Thymus (tissue), 11 donors: ENCODE results near the gene OR51A4. TPM values are rescaled to one million over a fixed set of nuclear protein-coding genes. Genes with fewer than 3 reads are reported as not detected.
"Not testable (repeated sequence)": the region's sequence is repeated elsewhere in the genome, so short reads cannot be mapped to it uniquely, and the experiment has no call there.

ENCODE experiments used
- DNase-seq, 9 donors: peaks; one replicate each; pipeline ENCODE4 v3.0.0-alpha.2; 2013; ENCODE audit warnings: low spot score in 9 of 9, low read depth in 6 of 9, missing footprints in 1 of 9
- H3K27ac ChIP-seq, 2 donors: one replicate each; pipeline ENCODE4 v1.5.1; 2013; ENCODE audit warnings: control low read depth in 1 of 2, low read depth in 1 of 2, low read length in 1 of 2, mild to moderate bottlenecking in 1 of 2, moderate library complexity in 1 of 2
- H3K27me3 ChIP-seq, 2 donors: one replicate each; pipeline ENCODE4 v1.5.1; 2013; ENCODE audit warnings: low read length in 1 of 2; ENCODE audit not compliant: control insufficient read depth in 2 of 2, insufficient read depth in 1 of 2
- H3K36me3 ChIP-seq, 2 donors: one replicate each; pipeline ENCODE4 v1.5.1; 2013; ENCODE audit warnings: low read length in 1 of 2, mild to moderate bottlenecking in 1 of 2, moderate library complexity in 1 of 2; ENCODE audit not compliant: control insufficient read depth in 2 of 2, insufficient read depth in 2 of 2
- H3K4me1 ChIP-seq, 2 donors: one replicate each; pipeline ENCODE4 v1.5.1; 2013; ENCODE audit warnings: low read length in 2 of 2; ENCODE audit not compliant: control insufficient read depth in 2 of 2, insufficient read depth in 2 of 2
- H3K4me3 ChIP-seq, 2 donors: one replicate each; pipeline ENCODE4 v1.5.1; 2013; ENCODE audit warnings: low read length in 2 of 2, control low read depth in 1 of 2, mild to moderate bottlenecking in 1 of 2
- H3K9me3 ChIP-seq, 2 donors: one replicate each; pipeline ENCODE4 v1.5.1; 2013; ENCODE audit warnings: low read length in 1 of 2, mild to moderate bottlenecking in 1 of 2; ENCODE audit not compliant: control insufficient read depth in 2 of 2, insufficient read depth in 1 of 2
- WGBS: extraction: QIAGEN DNeasy Blood & Tissue Kit; methylation state at CpG from one replicate; pipeline ENCODE4 v1.1.7; 2013; 5-methylcytosine and 5-hydroxymethylcytosine counted together
- polyA plus RNA-seq: library from polyadenylated mRNA; stranded (reverse); fragments of 200-250 nt; gene quantifications from one replicate; pipeline ENCODE4 v1.2.3, GENCODE V29; 2013
- total RNA-seq: library from RNA; stranded (reverse); fragments of 120-200 nt; gene quantifications from one replicate; pipeline ENCODE4 v1.2.4, GENCODE V29; 2013
- donor health status: healthy.

The OR51A4 gene
- total and polyA plus RNA-seq, 2 donors = 0.02 TPM; not detected in 1

DNA sequence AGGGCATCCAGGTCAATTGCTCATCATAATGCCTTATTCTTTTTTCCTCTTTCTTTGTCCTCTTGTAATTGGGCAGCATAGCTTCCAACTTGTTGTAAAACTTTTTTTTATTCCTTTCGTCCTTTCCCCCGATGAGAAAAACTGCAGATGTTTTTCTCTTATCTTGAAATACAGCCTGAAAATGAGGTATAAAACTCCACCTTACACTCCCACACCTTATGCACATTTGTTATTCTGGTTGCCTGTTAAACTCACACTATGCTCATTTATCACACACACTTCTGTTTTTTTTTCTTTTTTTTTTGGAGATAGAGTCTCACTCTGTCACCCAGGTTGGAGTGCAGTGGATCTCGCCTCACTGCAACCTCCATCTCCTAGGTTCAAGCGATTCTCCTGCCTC is 10.0 kb upstream of the OR51A4 start:
- DNase-seq = no peak
- Histone ChIP-seq H3K27me3 (no peaks in the 10 kb centered on the region), H3K9me3 (no peaks in the 10 kb centered on the region), H3K4me3 (no peak overlapping the region), H3K27ac (no peak overlapping the region), H3K4me1 (no peaks in the 10 kb centered on the region), H3K36me3 (no peaks in the 10 kb centered on the region)
- 94% methylated on average over 4 of the region's 4 CpGs for WGBS

DNA sequence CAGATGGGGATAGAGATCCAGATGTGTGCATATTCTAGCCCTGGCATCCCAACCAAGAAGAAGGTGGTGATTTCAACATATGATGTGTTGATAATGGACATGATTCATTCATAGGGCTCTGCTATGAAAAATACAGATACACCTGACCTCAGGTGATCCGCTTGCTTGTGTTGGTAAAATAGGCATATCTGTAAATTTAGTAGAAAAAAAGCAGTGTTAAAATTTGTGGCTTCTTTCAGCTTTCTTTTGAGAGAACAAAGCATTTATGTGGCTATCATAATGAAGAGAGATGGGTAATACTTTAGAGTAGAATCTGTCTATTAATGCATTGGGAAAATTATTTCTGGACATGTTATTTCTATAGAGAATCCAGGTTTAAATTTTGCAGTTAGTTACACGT is 8.2 kb upstream of the OR51A4 start, which contains the start of gene OR51A2:
Gene OR51A2, minus strand, starts transcription at position 101 of the 400 bp plus-strand sequence. Its CDS starts 0 bp downstream, at position 101.
- not testable (repeated sequence) for H3K9me3 ChIP-seq, DNase-seq, H3K27me3 ChIP-seq, H3K4me3 ChIP-seq, H3K4me1 ChIP-seq, H3K27ac ChIP-seq, H3K36me3 ChIP-seq
- WGBS = 83% methylated on average over 2 of the region's 2 CpGs

GRCh38 chr11:4936745-4937144 is 10.7 kb downstream of the OR51A4 start:
- Histone ChIP-seq H3K27ac (no peak overlapping the region), H3K27me3 (no peaks in the 10 kb centered on the region), H3K9me3 (no peaks in the 10 kb centered on the region), H3K4me3 (no peak overlapping the region), H3K4me1 (no peaks in the 10 kb centered on the region), H3K36me3 (no peaks in the 10 kb centered on the region)
- WGBS = 93% methylated on average over 3 of the region's 3 CpGs
- no peak for DNase-seq

GRCh38 chr11:4932751-4933150 is 14.7 kb downstream of the OR51A4 start:
- Histone ChIP-seq H3K27me3 (no peaks in the 10 kb centered on the region), H3K27ac (no peak overlapping the region), H3K9me3 (no peaks in the 10 kb centered on the region), H3K36me3 (no peaks in the 10 kb centered on the region), H3K4me1 (no peaks in the 10 kb centered on the region), H3K4me3 (no peak overlapping the region)
- 94% methylated on average over 4 of the region's 4 CpGs for WGBS
- no peak for DNase-seq

- H3K9me3 ChIP-seq = no peaks in the 10 kb centered on the region
- H3K27ac ChIP-seq = no peak overlapping the region
- H3K4me3 ChIP-seq = no peak overlapping the region
- no peaks in the 10 kb centered on the region for H3K27me3 ChIP-seq
- no peaks in the 10 kb centered on the region for H3K36me3 ChIP-seq
- DNase-seq = no peak
- no peaks in the 10 kb centered on the region for H3K4me1 ChIP-seq
Measured at GRCh38 chr11:4926608-4927007, 20.8 kb downstream of the OR51A4 start.

DNA sequence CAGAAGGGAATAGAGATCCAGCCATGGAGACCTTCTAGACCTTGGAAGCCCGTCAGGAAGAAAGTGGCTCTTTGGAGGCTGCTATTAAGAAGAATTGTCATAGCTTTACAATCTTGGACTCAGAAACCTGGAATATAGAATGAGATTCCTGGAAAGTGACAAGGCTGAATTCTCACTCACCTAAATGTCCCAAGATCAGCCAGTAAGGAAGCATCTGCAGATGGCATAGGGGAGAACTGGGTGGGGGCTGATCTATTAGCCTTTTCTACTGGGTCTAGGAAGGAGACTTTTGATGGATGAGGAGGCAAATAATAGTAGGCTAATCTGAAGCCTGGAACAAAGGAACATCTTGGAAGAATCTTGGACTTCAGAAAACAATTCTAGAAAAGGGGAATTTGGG is 23.2 kb downstream of the OR51A4 start, which contains the start of gene OR51G1:
Gene OR51G1, minus strand, starts transcription at position 101 of the 400 bp plus-strand sequence. Its CDS starts 0 bp downstream, at position 101.
- no peak within 1 kb of the TSS for H3K4me3 ChIP-seq
- 92% methylated on average over 1 of the region's 1 CpG for WGBS
- no peaks in the 10 kb centered on the region for H3K36me3 ChIP-seq
- no peak for DNase-seq
- H3K27me3 ChIP-seq = no peaks in the 10 kb centered on the region
- no peaks in the 10 kb centered on the region for H3K9me3 ChIP-seq
- H3K4me1 ChIP-seq = no peaks in the 10 kb centered on the region
- H3K27ac ChIP-seq = no peak within 1 kb of the TSS

DNA sequence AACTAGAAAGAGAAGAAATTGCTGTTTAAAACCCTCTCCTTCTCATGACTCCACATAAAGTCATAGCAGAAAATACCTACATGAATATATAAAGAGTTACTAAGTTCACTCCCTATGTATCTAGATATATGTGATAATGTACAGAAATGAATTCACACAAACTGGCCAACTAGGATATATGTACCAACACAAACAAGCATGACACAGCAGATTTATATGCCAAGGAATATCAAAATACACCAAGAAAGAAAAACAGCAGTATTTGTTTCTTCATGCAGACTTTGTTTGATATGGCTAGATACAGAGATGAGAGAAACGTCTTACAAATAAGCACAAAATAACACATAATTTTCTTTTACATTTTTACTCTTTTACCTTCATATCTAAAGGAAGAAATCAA is 25.1 kb downstream of the OR51A4 start:
- WGBS = 83% methylated on average over 1 of the region's 1 CpG
- Histone ChIP-seq H3K36me3 (no peaks in the 10 kb centered on the region), H3K27ac (no peak overlapping the region), H3K27me3 (no peaks in the 10 kb centered on the region), H3K4me3 (no peak overlapping the region), H3K9me3 (no peaks in the 10 kb centered on the region), H3K4me1 (no peaks in the 10 kb centered on the region)
- DNase-seq = no peak

- no peak overlapping the region for H3K27ac ChIP-seq
- no peaks in the 10 kb centered on the region for H3K9me3 ChIP-seq
- no peak overlapping the region for H3K4me3 ChIP-seq
- DNase-seq = no peak
- H3K36me3 ChIP-seq = no peaks in the 10 kb centered on the region
- H3K4me1 ChIP-seq = no peaks in the 10 kb centered on the region
- 83% methylated on average over 1 of the region's 1 CpG for WGBS
- H3K27me3 ChIP-seq = no peaks in the 10 kb centered on the region
Measured at GRCh38 chr11:4921796-4922195, 25.6 kb downstream of the OR51A4 start.

GRCh38 chr11:4919250-4919649 is 28.2 kb downstream of the OR51A4 start, which contains the start of gene OR51G2:
TSS of gene OR51G2 (minus strand) at chr11:4919350. CDS start at chr11:4915663, 3,687 bp downstream.
- no peaks in the 10 kb centered on the region for H3K27me3 ChIP-seq
- no peaks in the 10 kb centered on the region for H3K4me1 ChIP-seq
- no peaks in the 10 kb centered on the region for H3K36me3 ChIP-seq
- WGBS = 91% methylated on average over 4 of the region's 4 CpGs
- no peaks in the 10 kb centered on the region for H3K9me3 ChIP-seq
- no peak for DNase-seq
- no peak within 1 kb of the TSS for H3K27ac ChIP-seq
- no peak within 1 kb of the TSS for H3K4me3 ChIP-seq

GRCh38 chr11:4916581-4916980 is 30.8 kb downstream of the OR51A4 start:
- Histone ChIP-seq H3K27me3 (no peaks in the 10 kb centered on the region), H3K4me3 (no peak overlapping the region), H3K36me3 (no peaks in the 10 kb centered on the region), H3K9me3 (no peaks in the 10 kb centered on the region), H3K27ac (no peak overlapping the region), H3K4me1 (no peaks in the 10 kb centered on the region)
- no peak for DNase-seq
